ENCODE results near the gene VWF.

Gene VWF

GRCh38 chr12:5948696-5949095 lies 175.8 kb downstream of the VWF start:
- no peak for DNase-seq (ENCODE audit: low read depth)

GRCh38 chr12:5947006-5947405 lies 177.5 kb downstream of the VWF start:
- DNase-seq (ENCODE audit: low read depth): no peak

DNA sequence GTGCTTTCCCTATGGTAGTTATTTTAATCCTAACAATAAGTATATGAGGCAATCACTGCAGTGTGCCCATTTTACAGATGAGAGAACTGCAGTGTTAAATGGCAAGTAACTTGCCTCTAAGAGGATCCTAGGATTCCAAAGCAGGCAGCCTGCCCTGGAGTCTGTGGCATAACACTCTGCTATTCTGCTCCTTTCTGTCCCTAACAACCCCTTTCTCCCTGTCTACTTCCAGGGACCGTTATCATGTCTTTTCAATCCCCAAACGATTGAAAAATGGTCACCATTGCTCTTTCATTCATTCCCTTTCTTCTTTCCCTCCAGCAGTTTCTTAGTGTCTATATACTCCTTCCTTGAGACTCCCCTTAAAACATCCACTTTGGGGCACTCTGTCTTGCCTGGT lies 178.1 kb downstream of the VWF start:
- no peak for DNase-seq (ENCODE audit: low read depth)

DNA sequence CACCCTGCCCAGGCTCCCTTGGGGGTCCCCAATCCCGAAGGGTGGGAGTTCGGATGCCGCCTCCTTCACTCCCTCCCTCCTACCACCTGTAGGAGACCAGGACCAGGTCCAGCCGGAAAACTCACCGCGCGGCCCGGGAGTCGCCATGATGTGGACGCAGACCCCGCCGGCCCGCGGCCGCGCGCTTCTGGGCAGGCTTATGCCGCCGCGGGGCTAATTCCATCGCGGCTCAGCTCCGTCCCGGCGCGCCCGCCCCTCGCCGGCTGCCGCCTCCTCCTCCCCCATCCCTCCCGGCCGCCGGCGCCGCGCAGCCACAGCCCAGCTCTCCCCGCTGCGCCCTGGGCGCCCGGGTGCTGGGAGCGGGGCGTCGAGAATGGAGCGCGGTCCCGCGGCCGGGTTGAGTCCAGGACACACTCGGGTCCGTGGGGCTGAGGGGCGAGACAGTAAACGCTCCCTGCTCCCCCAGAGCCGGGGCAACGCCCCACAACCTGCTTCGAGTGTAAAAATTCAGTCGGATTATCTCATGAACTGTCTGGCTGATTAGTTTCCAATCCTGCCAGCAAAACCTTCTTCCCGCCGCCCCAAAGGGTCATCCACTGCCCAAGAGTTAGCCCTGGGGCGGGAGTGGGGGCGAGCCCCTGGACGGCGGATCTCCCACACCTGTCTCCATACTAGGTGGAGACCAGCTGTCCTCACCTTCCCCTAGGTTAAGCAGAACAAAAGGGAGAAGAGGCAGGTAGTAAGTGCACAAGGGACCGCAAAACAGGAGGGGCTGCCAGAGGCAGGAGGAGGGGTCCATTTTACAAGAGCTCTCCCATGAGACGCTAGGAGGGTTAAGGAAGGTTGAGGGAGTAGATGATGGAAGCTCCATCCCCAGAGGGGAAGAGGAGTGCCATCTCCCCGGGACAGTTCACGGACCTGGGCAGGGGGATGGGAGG lies 179.1 kb downstream of the VWF start, which contains the start of gene ANO2:
Gene ANO2, minus strand, starts transcription at position 189 of the 938 bp plus-strand sequence. Its CDS starts 42 bp downstream, at position 147.
- peak; percentile 14 for DNase-seq (ENCODE audit: low read depth)

GRCh38 chr12:5944688-5945070 lies 179.8 kb downstream of the VWF start:
- no peak for DNase-seq (ENCODE audit: low read depth)

- no peak for DNase-seq (ENCODE audit: low read depth)
Measured at GRCh38 chr12:5944053-5944452, 180.4 kb downstream of the VWF start.

- no peak for DNase-seq (ENCODE audit: low read depth)
Measured at GRCh38 chr12:5941907-5942306, 182.6 kb downstream of the VWF start.

- no peak for DNase-seq (ENCODE audit: low read depth)
Measured at GRCh38 chr12:5927732-5928516, 196.5 kb downstream of the VWF start.

GRCh38 chr12:5925646-5926045 lies 198.8 kb downstream of the VWF start:
- no peak for DNase-seq (ENCODE audit: low read depth)

DNA sequence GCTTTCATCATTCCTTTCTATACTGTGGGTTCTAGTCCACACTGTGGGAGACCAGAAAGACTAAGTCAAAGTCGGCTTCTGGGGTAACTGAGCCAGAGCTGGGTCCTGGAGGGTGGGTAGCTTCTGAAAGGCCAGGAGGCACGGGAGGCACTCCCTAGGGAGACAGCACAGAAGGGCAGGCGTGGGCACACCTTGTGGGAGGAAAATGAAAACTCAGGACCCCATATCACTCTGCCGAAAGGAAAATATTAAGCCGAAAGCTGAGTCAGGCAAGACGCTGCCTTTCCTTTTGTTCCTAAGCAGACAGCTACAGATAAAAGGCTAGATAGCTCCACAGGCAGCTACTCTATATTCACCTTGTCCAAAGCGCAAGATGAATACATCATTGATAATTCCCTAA lies 200.1 kb downstream of the VWF start:
- DNase-seq (ENCODE audit: low read depth): no peak

DNA sequence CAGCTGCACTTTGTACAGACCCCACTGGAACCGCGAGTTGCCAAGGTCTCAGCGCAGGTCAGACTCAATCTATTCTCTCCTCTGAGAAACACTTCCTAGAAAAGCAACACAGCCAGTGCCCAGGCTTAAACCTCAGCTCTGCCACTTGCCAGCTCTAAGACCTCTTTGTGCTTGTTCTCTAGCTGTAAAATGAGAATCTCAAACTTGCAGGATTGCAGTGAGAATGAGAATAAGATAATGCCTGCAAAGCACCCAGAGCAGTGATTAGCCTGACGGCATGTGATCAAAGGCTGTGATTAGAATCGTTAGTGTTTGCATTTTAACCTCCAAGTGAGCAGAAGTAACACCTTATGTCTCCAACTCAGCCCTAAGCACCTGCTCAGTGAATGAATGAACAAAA lies 200.7 kb downstream of the VWF start:
- no peak for DNase-seq (ENCODE audit: low read depth)

- DNase-seq (ENCODE audit: low read depth): no peak
Measured at GRCh38 chr12:5923043-5923605, 201.3 kb downstream of the VWF start.

DNA sequence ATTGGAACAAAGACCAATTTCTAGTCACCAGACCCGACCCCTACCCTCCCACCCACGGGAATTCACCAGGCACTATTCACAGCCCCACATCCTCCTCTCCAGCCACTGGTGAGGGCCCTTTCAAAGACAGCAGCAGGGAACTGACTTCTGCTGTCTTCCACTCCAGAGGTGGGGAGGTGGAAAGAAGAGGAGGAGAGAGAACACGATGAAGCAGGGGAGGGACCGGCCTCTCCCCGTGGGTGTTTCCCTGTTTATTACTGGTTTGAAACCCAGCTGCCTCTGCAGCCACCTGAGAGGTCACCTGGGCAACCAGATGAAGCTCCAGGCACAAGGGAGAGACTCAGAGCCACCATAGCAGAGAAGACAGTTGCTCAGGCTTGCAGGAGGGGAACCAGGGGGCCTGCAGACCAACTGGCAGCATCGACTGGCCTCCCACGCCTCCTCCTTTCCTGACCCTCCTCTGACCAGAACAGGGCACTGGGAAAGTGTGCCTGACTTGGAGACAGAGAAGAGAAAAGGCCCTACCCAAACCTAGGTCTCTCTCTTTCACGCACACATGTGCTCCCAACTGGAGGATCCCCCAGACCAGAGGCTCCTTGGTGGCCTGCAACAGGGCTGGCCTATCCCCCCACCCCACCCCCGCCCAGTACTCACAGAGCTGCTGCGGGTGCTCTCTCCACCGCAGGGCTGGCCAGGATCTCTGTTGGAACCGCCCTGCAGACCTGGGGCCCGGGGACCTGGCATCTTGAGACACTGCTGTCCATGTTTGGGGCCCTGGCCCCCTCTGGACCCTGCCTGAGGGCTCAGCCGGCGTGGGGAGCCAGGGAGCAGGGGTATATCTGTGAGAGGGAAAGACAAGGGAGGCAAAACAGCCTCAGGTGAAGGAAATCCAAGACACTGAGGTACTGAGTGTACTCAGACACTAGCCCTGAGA lies 202.2 kb downstream of the VWF start:
- DNase-seq (ENCODE audit: low read depth): no peak

- no peak for DNase-seq (ENCODE audit: low read depth)
Measured at GRCh38 chr12:5921027-5921909, 203.2 kb downstream of the VWF start.

GRCh38 chr12:5916785-5917290 lies 207.6 kb downstream of the VWF start:
- DNase-seq (ENCODE audit: low read depth): no peak

DNA sequence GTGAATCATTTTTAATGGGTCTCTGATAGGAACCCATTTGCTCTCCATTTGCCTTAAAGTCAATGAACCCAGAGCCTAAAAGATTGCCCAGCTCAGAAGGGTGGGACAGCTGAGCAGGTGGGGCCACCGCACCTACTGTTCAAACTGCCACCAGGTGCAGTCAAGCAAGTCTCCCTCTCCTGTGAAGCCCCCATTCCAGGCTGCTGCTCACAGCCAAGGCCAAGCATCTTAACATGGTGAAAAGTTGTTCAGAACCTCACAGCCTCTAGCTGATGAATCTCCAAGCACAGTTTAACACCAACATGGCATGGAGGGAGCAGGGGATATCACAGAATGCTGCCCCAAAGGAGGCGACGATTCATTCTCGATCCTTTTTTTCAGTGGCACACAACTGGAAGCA lies 209.0 kb downstream of the VWF start:
- no peak for DNase-seq (ENCODE audit: low read depth)

- no peak for DNase-seq (ENCODE audit: low read depth)
Measured at GRCh38 chr12:5914387-5915149, 209.9 kb downstream of the VWF start.

DNA sequence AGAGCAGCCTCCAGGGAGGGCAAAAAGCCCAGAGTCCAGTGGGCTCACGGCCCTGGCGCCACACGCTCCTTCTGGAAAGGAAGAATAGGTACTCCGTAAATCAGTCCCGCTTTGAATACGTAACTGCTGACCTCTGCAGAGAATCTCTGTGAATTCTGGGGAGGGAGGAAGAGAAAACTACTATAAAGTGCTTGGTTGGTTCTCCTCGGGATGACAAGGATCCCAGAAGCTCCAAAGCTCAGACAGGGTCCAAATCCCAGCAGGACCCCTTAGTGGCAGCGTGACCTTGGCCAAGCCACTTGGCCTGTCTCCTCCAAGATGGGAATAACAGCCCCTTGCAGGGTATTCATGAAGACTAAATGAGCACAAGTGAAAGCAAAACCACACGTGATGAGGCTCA lies 211.1 kb downstream of the VWF start:
- no peak for DNase-seq (ENCODE audit: low read depth)

Data from iris pigment epithelial cell (primary cell).